Middle frontal gyrus (tissue), 1 donor: ENCODE results near the gene VSIG10.

Experiments
- DNase-seq: peaks from one replicate; pipeline ENCODE4 v3.0.0-alpha.2; 2015; ENCODE audit warnings: low spot score; ENCODE audit errors: extremely low spot score

VSIG10 gene

DNA sequence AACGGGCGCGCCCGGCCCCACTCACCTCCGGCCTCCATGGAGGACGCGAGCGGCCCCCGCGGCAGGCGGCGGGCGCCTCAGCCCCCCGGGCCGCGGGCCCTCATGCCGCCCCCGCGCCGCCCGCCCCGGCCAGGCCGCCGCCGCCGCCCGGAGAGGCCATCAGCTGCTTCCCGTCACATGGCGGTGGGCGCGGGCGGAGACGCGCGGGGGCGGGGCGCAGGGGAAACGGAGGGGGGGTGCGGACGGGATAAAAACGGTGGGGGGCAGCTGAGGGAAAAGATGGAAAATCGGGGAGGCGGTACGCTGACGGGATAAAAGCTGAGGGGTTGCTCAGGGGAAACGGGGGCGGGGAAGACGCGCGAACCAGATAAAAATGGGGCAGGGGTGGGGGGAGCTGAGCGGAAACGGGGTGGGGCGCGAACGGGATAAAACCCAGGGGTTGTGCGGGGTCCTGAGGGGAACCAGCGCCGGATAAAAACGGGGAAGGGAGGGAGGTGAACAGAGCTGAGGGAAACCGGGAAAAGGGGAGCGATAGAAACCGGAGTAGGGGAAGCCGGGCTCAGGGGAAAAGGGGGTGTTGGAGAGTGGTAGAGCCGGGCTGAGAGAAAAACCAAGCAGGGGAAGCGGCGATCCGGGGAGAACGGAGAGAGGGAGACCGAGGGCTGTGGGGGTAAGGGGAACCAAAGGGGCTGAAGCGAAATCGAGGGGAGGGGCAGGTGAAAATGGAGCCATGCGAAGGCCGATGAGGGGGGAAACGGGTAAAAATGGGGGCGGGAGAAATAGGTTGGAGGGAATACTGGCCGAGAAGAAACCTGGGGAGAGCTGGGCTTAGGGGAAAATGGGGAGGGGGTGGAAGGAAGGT is 42.6 kb downstream of the VSIG10 start, which contains the start of gene WSB2:
WSB2 (minus strand) TSS at position 169 of the 862 bp plus-strand sequence; CDS start at position 38, 131 bp downstream.
- no peak for DNase-seq

DNA sequence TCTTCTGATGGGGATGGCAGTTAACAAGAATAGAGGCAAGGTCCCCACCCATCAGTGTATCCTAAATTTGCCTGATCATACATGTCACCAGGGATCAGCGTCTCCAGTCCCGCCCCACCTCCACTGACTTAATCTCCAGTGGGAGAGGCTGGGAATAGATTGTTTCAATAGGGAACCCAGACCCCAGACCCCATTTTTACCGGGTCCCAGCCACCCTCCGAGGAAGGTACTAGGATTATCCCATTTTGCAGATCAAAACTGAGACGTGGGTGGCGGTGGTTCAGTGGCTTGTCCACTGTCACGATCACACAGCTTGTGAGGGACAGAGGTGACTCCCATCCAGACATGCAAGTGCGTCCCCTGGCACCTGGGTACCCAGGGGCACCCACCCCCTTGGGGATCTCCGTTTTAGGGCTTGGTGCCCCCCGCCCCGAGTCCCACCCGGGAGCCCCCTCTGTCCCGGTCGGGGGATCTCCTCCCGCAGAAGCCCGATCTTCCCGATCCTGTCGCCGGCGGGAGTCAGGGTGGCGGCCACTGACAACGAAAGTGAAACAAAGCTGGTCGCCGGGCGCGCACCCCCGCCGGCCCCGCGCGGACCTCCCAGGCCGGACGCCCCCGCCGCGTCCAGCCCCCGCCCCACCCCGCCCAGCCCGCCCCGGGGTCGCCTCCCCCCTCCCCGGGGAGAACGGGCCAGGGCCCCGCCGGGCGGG is 43.4 kb downstream of the VSIG10 start:
- no peak for DNase-seq

DNA sequence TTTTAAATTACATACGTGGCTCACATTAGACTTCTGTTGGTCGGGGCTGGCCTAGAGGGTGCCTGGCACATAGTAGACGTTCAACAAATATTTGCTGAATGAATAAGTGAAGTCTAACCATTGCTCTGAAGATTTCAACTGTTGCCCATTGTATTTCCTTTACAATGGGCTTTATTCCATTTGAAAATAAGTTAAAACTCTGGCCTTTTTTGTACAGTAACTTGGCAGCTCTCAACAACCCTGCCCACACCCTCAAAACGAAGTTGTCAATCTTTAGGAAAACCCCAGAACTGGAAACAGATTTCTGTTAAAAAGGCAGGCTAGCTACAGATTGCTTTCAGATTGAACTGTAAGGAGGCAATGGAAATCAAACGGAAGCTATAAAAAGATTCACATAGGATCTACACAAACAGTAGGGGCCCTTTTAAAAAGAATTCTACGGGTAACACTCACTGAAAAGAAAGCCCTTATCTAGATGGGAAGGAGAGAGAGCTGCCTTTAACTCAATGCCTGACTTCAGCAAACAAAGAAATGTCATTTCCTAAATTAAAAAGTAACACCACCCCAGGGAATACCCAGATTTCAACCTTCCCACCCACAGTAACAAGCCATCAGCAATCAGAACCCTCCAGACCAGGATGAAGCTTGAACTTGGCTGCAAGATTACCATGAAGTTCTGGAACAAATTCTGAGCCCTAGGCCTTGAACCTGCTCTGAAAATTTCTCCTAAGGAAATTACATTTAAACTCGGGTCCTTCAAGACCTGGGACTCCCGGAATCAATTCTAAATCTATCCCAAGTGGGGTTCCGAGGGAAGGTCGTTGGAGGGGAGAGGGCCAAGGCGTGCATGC is 44.2 kb downstream of the VSIG10 start:
- DNase-seq, result no peak

DNA sequence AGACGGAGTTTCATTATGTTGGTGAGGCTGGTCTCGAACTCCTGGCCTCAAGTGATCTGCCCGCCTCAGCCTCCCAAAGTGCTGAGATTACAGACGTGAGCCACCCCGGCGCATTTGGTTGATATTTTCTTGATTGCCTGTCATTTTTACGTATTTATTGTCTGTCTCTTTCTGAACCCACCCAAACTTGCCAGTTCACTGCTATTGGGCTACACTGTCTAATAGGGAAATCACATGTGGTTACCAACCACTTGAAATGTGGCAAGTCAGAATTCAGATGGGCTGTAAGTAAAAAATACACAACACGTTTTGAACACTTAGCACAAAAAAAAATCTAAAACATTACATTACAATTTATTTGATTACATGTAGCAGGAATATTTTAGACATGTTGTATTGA is 44.9 kb downstream of the VSIG10 start:
- DNase-seq, result no peak

DNA sequence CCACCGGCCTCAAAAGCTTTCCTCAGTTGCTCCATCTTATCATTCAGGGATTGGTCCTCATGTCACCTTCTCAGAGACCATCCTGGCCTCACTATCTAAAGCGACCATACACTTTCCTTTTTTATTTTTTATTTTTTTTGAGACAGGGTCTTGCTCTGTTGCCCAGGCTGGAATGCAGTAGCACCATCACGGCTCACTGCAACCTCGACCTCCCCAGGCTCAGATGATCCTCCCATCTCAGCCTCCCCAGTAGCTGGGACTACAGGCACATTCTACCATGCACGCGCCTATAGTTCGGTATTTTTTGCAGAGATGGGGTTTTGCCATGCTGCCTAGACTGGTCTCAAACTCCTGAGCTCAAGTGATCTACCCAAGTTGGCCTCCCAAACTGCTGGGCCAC is 45.6 kb downstream of the VSIG10 start:
- no peak for DNase-seq

DNA sequence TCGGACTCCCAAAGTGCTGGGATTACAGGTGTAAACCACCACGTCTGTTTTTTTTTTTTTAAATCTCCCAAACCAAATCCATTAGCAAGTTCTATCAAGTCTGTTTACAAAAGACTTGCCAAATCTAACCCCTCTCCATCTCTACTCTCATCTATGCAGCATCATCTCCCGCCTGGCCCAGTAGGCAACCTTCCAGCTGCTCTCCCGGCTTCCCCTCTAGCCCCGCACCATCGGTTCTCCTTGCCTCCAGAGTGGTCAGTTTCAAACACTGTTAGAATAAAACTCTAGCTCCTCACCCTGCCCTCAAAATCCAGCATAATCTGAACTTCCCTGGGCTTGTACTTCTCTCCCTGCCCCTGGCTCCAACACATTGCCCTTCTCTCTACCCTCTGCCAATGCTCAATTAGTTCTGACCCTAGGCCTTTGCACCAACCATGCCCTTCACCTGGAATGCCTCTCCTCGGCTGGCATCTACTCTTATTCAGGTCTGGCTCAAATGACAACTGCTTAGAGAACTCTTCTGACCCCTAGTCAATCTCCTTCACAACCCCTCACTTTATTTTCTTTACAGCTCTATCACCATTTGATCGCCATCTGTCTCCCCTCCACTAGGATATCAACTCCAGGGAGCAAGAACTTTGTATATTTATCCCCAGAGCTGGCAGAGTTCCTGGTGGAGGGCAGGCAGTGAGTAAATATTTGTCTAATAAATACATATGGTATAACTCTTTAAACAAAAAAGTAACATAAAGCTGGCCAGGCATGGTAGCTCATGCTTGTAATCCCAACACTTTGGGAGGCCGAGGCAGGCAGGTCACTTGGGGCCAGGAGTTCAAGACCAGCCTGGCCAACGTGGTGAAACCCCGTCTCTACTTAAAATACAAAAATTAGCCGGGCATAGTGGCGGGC is 47.7 kb downstream of the VSIG10 start:
- no peak for DNase-seq

DNA sequence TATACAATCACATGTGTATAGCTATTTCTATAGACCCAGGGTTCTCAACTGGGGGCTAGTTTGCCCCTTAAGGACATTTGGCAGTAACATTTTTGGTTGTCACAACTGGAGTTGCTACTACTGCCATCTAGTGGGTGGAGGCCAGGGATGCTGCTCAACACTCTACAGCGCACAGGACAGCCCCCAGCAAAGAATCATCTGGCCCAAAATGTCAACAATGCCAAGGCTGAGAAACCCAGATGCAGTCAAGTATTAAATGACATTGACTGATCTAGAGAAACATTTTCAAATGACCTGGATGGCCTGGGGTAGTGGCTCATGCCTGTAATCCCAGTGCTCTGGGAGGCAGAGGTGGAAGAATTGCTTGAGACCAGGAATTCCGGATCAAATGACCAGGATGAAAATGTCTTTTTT is 48.7 kb downstream of the VSIG10 start:
- no peak for DNase-seq

DNA sequence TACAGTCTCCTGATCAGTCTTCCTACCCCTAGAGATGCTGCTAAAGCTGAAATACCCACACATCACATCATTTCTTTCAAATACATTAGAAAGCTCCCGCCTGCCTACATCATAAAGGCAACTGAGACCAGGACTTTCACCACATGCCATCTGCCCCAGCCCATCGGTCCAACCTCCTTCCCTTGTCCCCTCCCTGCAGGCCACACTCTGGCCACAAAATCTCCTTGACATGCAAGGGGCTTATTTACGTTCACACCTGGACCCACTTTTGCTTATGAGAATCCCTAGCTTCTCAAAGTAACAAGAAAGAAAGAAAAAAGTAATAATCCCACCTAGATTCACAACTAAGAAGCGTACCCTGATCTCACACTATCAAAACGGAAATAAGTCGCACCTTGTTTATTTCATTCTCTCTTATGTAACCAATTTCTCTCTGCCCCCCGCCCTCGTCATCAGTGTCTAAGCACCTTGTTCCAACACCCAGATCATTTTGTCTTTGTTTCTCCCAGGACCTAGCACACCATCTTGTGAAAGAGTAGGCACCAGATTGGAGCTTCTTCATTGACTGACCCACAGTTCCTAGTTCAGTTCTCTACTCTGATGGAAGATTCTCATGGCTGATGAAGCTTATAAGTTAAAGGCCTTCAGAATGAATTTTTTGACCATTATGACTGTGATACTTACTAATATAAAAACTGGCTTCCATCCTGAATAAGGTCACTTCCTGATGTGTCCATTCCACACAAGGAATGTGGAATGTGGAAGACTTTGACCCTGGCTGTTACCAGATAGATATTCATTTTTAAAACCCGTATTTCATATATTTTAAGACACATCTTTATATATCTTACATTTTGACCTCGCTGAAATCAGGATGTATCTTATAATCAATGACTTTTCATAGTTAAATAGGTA is 50.5 kb downstream of the VSIG10 start:
- no peak for DNase-seq

DNA sequence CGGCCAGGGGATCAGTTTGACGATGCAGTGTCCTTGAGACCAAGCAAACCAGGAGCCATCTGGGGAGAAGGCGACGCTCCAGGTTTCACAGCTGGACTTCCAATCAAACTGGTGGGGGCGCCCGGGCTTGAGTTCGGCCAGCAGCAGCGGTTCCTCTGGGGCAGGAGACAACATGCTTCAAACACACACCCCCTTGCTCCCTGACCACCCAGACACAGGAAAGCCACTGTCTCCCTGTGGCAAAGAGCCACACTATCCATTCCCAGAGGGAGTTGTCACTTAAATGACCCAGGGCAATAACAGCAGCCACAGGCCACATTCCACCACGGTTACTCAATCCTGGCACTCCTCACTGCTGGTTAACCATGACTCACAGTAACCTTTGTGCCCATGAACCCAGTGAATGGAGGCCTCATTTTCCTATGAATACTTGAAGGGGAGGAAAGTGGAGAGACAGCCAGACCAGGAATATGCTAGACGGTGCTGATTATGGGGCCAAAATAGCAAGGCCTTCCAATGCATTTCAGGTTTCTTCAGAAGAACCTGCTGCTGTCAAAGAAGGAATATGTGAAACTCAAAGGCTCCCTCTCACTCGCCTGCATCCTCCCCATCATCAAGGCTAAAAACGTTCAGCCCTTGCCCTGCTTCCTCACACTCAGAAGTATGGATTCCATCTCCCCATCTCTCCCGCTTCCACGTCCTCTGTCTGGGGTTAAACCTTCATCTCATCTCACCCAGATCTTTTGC is 51.3 kb downstream of the VSIG10 start:
- no peak for DNase-seq

DNA sequence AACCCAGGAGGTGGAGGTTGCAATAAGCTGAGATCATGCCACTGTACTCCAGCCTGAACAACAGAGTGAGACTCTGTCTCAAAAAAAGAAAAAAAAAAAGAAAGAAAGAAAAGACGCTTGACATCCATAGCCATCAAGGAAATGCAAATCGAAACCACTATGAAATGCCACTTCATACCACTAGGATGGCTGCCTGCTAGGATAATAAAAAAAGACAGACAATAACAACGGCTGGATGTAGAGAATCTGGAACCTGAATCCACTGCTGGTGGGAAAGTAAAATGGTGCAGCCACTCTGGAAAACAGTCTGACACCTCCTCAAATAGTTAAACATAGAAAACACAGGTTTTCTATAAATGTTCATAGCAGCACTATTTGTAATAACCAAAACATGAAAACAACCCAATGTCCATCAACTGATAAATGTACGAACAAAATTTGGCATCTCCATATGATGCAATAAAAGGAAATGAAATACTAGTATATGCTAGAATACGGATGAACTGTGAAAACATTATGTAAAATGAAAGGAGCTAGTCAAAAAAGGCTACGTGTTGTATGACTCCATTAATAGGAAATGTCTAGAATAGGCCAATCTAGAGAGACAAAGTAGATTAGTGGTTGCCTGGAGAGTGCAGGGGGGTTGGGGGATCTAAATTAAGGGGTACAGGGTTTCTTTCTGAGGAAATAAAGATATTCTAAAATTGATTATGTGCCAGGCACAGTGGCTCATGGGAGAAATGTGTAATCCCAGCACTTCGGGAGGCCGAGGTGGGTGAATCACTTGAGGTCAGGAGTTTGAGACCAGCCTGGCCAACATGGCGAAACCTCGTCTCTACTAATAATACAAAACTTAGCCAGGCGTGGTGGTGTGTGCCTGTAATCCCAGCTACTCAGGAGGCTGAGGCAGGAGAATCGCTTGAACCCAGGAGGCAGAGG is 52.6 kb downstream of the VSIG10 start:
- no peak for DNase-seq

DNA sequence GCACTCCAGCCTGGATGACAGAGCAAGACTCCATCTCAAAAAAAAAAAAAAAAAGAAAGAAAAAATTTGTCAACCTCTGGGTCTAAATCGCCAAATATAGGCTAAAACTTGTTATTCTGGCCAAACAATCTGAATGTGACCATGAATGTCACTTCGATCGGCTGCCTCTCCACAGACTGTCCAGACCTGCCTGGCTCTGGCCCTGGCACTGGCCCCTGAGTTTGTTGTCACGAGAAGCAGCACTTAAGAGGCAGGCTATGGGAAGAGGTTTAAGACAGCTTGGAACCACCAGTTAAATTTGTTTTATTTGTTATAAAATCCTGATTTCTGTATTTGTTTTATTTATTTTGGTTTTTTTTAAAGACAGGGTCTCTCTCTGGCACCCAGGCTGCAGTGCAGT is 57.4 kb downstream of the VSIG10 start:
- DNase-seq, result no peak

DNA sequence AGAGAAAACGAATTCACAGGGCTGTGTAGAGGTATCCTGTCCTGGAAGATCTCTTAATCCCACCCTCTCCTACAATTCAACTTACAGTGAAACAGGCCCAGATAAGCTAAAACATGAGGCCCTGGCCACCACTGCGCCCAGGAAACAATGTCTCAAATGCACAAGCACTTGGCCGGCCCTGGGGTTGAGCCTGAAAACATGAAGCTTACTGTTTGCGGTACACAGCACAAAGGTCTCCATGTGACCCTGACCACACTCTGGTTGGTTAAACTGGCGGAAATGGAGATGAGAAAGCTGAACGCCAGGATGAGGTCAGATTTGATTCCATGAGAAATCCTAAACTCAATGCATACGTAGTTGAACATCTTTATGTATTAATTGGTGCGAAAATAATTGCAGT is 59.2 kb downstream of the VSIG10 start:
- no peak for DNase-seq

DNA sequence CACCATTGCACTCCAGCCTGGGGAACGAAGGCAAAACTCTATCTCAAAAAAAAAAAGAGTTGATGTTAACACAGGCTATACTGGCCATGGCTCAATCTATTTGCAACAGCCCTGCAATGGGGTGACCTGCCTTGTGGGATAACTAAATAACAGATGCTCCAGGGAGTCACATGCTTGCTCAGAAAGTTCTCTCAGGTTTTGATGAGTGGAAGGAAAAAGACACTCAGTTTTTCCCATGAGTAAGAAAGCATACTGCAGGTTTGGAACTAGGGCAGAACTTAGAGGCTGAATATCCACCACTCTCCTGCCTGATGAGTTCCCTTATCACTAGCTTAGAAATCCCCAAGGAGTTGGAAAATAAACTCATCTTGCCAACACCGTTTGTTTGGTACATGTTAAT is 59.7 kb downstream of the VSIG10 start:
- DNase-seq, result no peak

DNA sequence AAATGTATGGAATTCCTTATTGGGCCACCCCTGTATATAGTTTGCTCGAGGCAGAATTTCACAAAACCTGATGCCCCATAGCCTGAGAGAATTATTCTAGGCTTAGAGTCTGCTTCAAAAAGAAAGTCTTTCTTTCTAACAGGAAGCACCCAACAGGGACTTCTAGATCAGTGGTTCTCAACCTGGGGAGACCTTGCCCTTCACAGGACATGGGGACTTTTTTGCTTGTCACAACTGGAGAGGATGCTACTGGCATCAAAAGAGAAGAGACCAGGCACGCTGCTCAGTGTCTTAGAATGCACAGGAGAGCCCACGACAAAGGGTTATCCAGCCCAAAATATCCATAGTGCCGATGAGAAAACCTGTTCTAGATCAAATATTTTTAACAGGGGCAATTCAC is 61.7 kb downstream of the VSIG10 start:
- DNase-seq, result no peak

DNA sequence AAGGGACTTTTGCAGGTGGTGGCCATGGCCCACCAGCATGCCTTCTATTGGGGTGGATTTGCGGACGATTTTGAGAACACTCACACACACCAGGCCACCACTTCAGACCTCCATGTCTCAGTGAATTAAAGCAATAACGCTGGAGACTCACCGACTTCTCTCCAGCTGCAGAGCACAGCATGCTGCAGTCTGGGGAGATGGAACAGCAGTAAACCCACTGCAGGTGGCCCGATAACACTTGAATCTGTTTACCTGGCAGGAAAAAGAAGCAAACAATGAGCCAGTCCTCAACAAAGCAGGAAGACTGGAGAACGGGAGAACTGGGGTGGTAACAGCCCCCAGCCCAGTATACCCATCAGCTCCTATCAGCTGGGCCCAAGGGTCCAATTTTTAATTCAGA is 65.7 kb downstream of the VSIG10 start:
- no peak for DNase-seq

DNA sequence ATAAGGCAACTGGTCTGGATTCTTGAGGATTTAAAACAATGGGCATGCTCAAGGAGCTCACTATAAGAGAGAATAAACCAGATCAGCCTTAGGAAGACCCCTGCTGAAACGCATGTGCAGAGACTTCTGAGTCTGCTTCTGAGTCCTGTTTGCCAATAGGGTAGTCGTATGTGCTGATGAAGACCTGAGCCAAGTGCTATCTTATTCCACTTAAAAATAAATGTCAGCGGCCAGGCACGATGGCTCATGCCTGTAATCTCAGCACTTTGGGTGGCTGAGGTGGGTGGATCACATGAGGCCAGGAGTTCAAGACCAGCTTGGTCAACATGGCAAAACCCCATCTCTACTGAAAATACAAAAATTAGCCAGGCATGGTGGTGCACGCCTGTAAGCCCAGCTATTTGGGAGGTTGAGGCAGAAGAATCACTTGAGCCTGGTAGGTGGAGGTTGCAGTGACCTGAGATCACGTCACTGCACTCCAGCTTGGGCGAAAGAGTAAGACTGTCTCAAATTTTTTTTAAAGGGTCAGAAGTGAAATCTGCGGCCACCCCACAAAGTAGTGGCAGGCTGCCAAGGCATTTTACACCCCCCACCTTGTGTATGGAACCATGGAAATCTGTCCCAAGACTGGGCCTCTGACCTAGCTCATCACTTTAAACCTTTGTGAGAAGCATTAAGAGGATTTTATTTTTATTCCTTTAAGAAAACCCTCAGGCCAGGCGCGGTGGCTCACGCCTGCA is 67.0 kb downstream of the VSIG10 start:
- no peak for DNase-seq
